Suprapubic skin (tissue), 4 donors: Measurements from ENCODE around the gene KLC3. TPM values are rescaled to one million over a fixed set of nuclear protein-coding genes. Genes with fewer than 3 reads are reported as not detected.

Experiments used
- DNase-seq, 2 donors: peaks; one replicate each; pipeline ENCODE4 v3.0.0-alpha.2; 2019; ENCODE audit warnings: low spot score in 2 of 2
- H3K27ac ChIP-seq: fragments of 200-600 bp; sonication (generic); one replicate; pipeline ENCODE4 v1.5.1; 2019
- H3K27me3 ChIP-seq: fragments of 200-600 bp; sonication (generic); one replicate; pipeline ENCODE4 v1.5.1; 2019
- H3K36me3 ChIP-seq: fragments of 200-600 bp; sonication (generic); one replicate; pipeline ENCODE4 v1.5.1; 2019
- H3K4me1 ChIP-seq: fragments of 200-600 bp; sonication (generic); one replicate; pipeline ENCODE4 v1.5.1; 2019
- H3K4me3 ChIP-seq: fragments of 200-600 bp; sonication (generic); one replicate; pipeline ENCODE4 v1.5.1; 2019; ENCODE audit warnings: mild to moderate bottlenecking
- H3K9me3 ChIP-seq: fragments of 200-600 bp; sonication (generic); one replicate; pipeline ENCODE4 v1.5.1; 2019
- EP300 ChIP-seq: sonication (generic); formaldehyde crosslinking; IDR thresholded peaks from one replicate; pipeline ENCODE4 v1.6.1; 2017; ENCODE audit warnings: antibody characterized with exemption
- POLR2A ChIP-seq, 2 donors: fragments of 450-650 bp; IDR thresholded peaks; one replicate each; pipeline ENCODE4 v1.6.1; 2017; ENCODE audit warnings: antibody characterized with exemption in 2 of 2, mild to moderate bottlenecking in 2 of 2, moderate library complexity in 2 of 2
- POLR2AphosphoS5 ChIP-seq, 3 donors: sonication (generic); formaldehyde crosslinking; IDR thresholded peaks; one replicate each; pipeline ENCODE4 v1.6.1; 2017; ENCODE audit warnings: antibody characterized with exemption in 3 of 3
- WGBS: methylation state at CpG from one replicate; pipeline ENCODE4 v1.1.5; 2018; 5-methylcytosine and 5-hydroxymethylcytosine counted together
- total RNA-seq, 4 donors: library from RNA; depleted of rRNA; stranded (reverse); fragments of >200 nt; gene quantifications; one replicate each; pipeline ENCODE4 v1.1.0, GENCODE V29; 2016
- TF ChIP-seq, protein P1 (sequence below), 2 donors: fragments of 200-600 bp in 1 of 2; fragments of 450-650 bp in 1 of 2; sonication (generic) in 1 of 2; IDR thresholded peaks; one replicate each; pipeline ENCODE4 v1.5.1; 2016 to 2019; ENCODE audit warnings: antibody characterized with exemption in 2 of 2, mild to moderate bottlenecking in 1 of 2, moderate library complexity in 1 of 2

Gene KLC3
- total RNA-seq, 4 donors from 2014 or later = 73.4 to 132 (median 109) TPM

DNA sequence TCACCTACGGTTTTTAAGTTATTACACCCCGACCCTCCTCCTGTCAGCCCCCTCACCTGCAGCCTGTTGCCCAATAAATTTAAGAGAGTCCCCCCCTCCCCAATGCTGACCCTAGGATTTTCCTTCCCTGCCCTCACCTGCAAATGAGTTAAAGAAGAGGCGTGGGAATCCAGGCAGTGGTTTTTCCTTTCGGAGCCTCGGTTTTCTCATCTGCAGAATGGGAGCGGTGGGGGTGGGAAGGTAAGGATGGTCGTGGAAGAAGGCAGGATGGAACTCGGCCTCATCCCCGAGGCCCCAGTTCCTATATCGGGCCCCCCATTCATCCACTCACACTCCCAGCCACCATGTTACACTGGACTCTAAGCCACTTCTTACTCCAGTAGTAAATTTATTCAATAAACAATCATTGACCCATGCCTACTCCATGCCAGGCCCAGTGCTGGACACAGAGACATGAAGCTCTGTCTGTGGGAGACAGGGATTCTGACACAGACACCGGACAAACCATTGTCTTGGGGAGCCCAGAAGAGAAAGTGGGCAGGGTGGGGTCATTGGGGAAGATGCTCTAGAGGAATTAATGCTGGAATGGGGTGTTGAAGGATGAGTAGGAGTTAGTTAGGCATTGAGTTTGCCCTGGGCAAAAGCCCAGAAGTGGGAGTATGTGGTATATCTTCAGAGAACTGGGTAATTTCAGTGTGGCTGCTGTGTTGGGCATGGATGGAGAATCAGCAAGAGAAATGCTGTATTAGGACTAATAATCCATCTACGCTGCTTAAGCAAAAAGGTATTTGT, 37.1 kb upstream of the KLC3 start:
- no peak overlapping the region for H3K4me3 ChIP-seq
- 96% methylated on average over 12 of the region's 12 CpGs for WGBS
- H3K4me1 ChIP-seq = peaks cover 17% of the 10 kb centered on the region
- no peaks in the 10 kb centered on the region for H3K27me3 ChIP-seq
- TF ChIP-seq POLR2A (IDR thresholded peaks at IDR 0.05) = no peak
- TF ChIP-seq POLR2AphosphoS5 (IDR thresholded peaks at IDR 0.05) = no peak
- no peak for TF ChIP-seq EP300
- TF ChIP-seq, protein P1, sequence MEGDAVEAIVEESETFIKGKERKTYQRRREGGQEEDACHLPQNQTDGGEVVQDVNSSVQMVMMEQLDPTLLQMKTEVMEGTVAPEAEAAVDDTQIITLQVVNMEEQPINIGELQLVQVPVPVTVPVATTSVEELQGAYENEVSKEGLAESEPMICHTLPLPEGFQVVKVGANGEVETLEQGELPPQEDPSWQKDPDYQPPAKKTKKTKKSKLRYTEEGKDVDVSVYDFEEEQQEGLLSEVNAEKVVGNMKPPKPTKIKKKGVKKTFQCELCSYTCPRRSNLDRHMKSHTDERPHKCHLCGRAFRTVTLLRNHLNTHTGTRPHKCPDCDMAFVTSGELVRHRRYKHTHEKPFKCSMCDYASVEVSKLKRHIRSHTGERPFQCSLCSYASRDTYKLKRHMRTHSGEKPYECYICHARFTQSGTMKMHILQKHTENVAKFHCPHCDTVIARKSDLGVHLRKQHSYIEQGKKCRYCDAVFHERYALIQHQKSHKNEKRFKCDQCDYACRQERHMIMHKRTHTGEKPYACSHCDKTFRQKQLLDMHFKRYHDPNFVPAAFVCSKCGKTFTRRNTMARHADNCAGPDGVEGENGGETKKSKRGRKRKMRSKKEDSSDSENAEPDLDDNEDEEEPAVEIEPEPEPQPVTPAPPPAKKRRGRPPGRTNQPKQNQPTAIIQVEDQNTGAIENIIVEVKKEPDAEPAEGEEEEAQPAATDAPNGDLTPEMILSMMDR (IDR thresholded peaks at IDR 0.05) = no peak
- H3K36me3 ChIP-seq = peaks cover 27% of the 10 kb centered on the region
- H3K27ac ChIP-seq = no peak overlapping the region
- no peak for DNase-seq
- no peaks in the 10 kb centered on the region for H3K9me3 ChIP-seq

DNA sequence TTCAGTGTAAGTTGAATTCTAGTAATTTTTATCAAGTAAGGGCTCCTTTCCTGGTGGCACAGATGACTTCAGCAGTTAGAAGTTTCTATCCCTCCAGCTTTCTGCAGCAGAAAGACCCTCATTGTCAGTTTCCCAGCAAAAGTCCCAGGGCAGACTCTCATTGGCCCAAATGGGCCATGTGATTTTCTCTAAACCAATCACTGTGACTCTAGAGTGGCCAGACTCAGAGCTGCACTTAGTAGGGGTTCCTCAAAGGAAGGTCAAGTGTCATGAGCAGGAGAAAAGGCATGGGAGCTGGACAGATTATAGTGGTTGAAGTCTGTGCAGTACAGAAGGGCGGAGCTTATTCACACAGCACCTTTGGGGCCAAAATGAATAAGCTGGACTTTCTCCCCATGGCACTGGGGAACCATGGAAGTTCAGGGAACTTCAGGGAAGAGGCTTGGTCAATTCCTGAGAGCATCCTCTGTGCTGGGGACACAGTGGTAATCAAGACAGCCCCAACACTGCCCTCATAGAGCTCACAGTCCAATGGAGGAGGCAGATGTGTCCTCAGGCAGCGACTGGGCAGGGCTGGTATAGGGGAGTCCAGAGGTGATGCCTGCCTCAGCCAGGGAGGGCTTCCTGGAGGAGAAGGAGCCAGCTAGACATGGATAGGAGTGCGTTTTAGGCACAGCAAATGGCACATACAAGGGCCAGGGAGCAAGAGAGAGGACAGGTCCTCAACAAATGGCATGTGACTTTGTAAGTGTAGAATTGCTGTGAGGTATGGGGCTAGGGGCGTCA, 36.2 kb upstream of the KLC3 start:
- DNase-seq = no peak
- Histone ChIP-seq H3K27me3 (no peaks in the 10 kb centered on the region), H3K36me3 (peaks cover 21% of the 10 kb centered on the region), H3K9me3 (no peaks in the 10 kb centered on the region), H3K4me3 (no peak overlapping the region), H3K4me1 (peaks cover 17% of the 10 kb centered on the region), H3K27ac (no peak overlapping the region)
- 70% methylated on average over 3 of the region's 4 CpGs for WGBS
- TF ChIP-seq, protein P1 (IDR thresholded peaks at IDR 0.05) = no peak
- TF ChIP-seq POLR2A (IDR thresholded peaks at IDR 0.05) = no peak

DNA sequence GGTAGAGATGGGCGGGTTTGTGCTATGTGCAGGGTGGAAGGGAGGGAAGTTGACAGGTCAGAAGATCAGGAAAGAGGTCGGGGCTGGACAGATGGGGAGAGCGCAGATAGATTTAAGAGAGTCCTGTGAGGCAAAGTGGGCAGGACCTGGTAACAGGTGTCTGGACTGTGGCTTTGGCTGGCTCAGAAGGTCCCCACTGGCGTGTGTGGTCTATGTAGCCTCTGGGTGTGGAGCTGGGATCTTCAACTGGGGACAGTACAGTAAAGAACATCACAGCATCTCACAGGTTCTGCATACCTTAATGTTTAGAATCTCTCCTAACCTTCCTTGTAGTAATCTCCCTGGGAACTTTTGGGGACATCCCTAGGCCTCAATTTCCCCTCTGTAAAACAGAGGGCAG, 35.5 kb upstream of the KLC3 start:
- Histone ChIP-seq H3K36me3 (peaks cover 14% of the 10 kb centered on the region), H3K27me3 (no peaks in the 10 kb centered on the region), H3K4me3 (no peak overlapping the region), H3K9me3 (no peaks in the 10 kb centered on the region), H3K4me1 (peaks cover 17% of the 10 kb centered on the region), H3K27ac (no peak overlapping the region)
- WGBS = 61% methylated on average over 4 of the region's 4 CpGs
- TF ChIP-seq, protein P1 (IDR thresholded peaks at IDR 0.05) = no peak
- TF ChIP-seq POLR2A (IDR thresholded peaks at IDR 0.05) (no peak), EP300 (no peak), POLR2AphosphoS5 (IDR thresholded peaks at IDR 0.05) (no peak)
- DNase-seq = no peak

DNA sequence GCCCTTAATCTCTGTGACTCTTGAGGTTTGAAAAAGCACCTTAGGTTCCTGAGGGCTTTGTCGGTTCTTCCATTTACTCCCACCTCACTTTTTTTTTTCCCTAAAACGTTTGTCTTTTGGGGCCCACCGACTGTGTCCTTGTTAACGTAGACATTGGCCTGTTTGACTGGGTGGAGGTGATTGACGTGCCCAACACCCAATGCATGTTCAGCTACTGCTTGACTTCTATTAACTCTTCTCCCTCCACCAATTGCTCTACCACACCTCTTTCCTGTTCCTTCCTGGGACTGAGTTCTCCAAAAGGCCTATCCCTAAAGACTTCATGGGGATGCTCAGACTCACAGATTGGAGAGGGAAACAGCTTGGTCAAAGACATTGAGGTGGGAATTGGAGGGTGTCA, 35.1 kb upstream of the KLC3 start:
- peaks cover 17% of the 10 kb centered on the region for H3K4me1 ChIP-seq
- H3K36me3 ChIP-seq = peaks cover 14% of the 10 kb centered on the region
- no peak overlapping the region for H3K4me3 ChIP-seq
- H3K27me3 ChIP-seq = no peaks in the 10 kb centered on the region
- TF ChIP-seq POLR2AphosphoS5 (IDR thresholded peaks at IDR 0.05) (no peak), EP300 (no peak), POLR2A (IDR thresholded peaks at IDR 0.05) (no peak)
- TF ChIP-seq, protein P1 (IDR thresholded peaks at IDR 0.05) = no peak
- no peak overlapping the region for H3K27ac ChIP-seq
- H3K9me3 ChIP-seq = no peaks in the 10 kb centered on the region
- 30% methylated on average over 5 of the region's 5 CpGs for WGBS
- no peak for DNase-seq

DNA sequence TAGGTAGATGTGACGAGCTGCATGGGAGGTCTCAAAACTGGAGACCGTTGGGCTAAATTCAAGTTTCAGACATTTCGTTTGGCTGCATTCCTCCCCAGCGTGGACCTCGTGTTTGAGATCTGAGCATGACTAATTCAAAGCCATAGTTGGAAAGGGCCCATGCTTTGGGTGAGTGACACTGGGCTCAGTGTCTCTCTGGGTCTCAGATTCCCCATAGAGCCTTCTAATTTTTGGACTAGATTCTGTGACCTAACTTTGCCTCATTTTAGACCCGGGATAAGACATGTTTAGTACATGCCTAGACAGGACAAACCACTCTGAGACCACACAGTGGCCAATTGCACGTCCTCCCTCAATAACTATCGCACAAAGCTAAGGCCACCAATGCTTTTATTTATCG, 34.5 kb upstream of the KLC3 start:
- no peak for DNase-seq
- no peak overlapping the region for H3K27ac ChIP-seq
- WGBS = 39% methylated on average over 9 of the region's 9 CpGs
- no peak for TF ChIP-seq POLR2A (IDR thresholded peaks at IDR 0.05)
- no peak for TF ChIP-seq POLR2AphosphoS5 (IDR thresholded peaks at IDR 0.05)
- TF ChIP-seq EP300 = no peak
- TF ChIP-seq, protein P1 (IDR thresholded peaks at IDR 0.05) = no peak
- no peak overlapping the region for H3K4me3 ChIP-seq
- no peaks in the 10 kb centered on the region for H3K27me3 ChIP-seq
- peaks cover 14% of the 10 kb centered on the region for H3K36me3 ChIP-seq
- peaks cover 17% of the 10 kb centered on the region for H3K4me1 ChIP-seq
- no peaks in the 10 kb centered on the region for H3K9me3 ChIP-seq
